ENCODE data around the gene ZNF880. TPM values are rescaled to one million over a fixed set of nuclear protein-coding genes. Genes with fewer than 3 reads are reported as not detected.

The ZNF880 gene
- total RNA-seq (2011; cell fraction: chromatin; rRNA removed; ENCODE audit: low replicate concordance): 1.4 and 1.6 TPM in 2 replicates
- total RNA-seq (2011; cell fraction: nucleolus; rRNA removed): 0.92 and 1.7 TPM in 2 replicates
- 0.76 and 1.0 TPM in 2 replicates for total RNA-seq (2011; cell fraction: nucleoplasm; rRNA removed)
- total RNA-seq (2014; rRNA removed): 0.29 TPM in 1 of 2 replicates, not detected in the other
- 0.41 and 0.51 TPM in 2 replicates for total RNA-seq (2014; rRNA removed; fragmentation: Illumina TruSeq; extraction: Trizol)
- 0.11 and 0.76 TPM in 2 replicates for total RNA-seq (2015; rRNA removed; fragmentation: Illumina TruSeq; extraction: Trizol)
- 0.40 and 0.47 TPM in 2 replicates for total RNA-seq (2021)
- 0.17 TPM in 1 of 2 replicates, not detected in the other for polyA plus RNA-seq (2011; rRNA removed)
- 0.30 TPM in 1 of 2 replicates, not detected in the other for polyA plus RNA-seq (2011; cell fraction: cytosol; rRNA removed)
- polyA plus RNA-seq (2011; cell fraction: nucleus; rRNA removed): 0.32 and 0.48 TPM in 2 replicates
- 0.68 and 0.72 TPM in 2 replicates for polyA plus RNA-seq (2012)
- polyA plus RNA-seq (2014; fragmentation: Illumina TruSeq; extraction: Trizol): 0.15 and 1.2 TPM in 2 replicates
- polyA plus RNA-seq (2014; fragmentation: Nextera tagmentation; extraction: Ambion mirVana): 1 to 10 TPM in 1 of 2 experiments, under 1 TPM in 1; 0.79 to 1.9 TPM
- polyA plus RNA-seq (2014; rRNA removed): 1.0 and 2.3 TPM in 2 replicates
- polyA minus RNA-seq (2011; rRNA and poly(A)+ RNA removed): 0.74 TPM in 1 of 2 replicates, not detected in the other
- polyA minus RNA-seq (2011; cell fraction: cytosol; rRNA and poly(A)+ RNA removed): not detected in 2 replicates
- polyA minus RNA-seq (2011; cell fraction: nucleus; rRNA and poly(A)+ RNA removed): 0.11 TPM in 1 of 2 replicates, not detected in the other
- Bru-seq, nascent RNA: percentile 33 among the genes with signal in this experiment
- percentile 31 among the genes with signal in this experiment for BruChase-seq, experiment 1, labeled RNA remaining after a 2-hour chase
- percentile 33 among the genes with signal in this experiment for BruChase-seq, experiment 2, labeled RNA remaining after a 6-hour chase
- long read RNA-seq, experiment 1: 0 reads
- long read RNA-seq, experiment 2: 0 reads
- long read RNA-seq, experiment 3, partial matches to known transcripts: 0 of 2 reads
- long read RNA-seq, experiment 3, other reads (novel, unspliced or antisense): 0 of 2 reads

DNA sequence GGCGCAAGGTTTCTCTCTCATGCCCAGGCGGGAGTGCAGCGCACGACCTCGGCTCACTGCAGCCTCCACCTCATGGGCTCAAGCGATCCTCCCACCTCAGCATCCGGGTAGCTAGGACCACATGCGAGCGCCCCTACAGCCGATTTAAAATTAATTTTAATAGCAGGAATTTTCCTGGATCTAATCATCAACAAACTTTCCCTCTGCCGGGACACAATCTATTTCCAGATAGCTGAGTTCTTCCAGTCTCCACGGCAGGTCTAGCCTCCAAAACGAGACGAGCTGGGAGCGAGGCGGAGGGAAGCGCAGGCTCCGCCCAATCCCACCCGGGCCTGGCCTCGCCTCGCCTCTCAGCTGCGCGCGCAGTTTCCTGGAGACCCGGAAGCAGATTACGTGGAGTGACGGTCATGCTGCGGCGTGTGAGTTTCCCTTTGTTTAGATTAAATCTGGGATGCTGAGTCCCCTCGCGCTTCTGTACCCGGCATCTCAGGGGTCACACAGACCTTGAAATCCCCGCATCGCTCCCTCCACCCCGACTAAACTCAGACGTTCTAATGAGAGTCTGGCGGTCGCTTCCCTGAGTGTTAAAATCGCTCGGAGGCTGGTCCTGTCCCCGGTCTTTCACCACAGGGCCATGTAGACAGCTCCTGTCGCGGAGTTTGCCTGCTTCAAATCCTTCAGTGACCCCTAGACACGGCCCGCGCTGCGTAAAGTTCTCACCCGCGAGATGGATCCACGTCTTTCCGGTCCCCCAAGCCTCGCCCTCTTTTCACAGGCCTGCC is at the start of gene ZNF880:
ZNF880 (plus strand) TSS at position 365 of the 782 bp plus-strand sequence; CDS start at position 408, 43 bp downstream.
- Histone ChIP-seq H4K20me1 (replicated peaks; ENCODE audit: control insufficient read depth, insufficient read depth, low read length) (no peaks in the 10 kb centered on the region), H3K79me2 (ENCODE audit: control insufficient read depth, insufficient read depth, low read length) (no peaks in the 10 kb centered on the region), H3K9me3 (replicated peaks; ENCODE audit: control insufficient read depth, insufficient read depth, low read depth, low read length) (no peaks in the 10 kb centered on the region; the same call in 1 of the 2 replicates), H3K4me3 (peak within 1 kb of the TSS; percentile 23), H3K36me3 (ENCODE audit: control insufficient read depth, insufficient read depth, low read length) (no peaks in the 10 kb centered on the region), H3K9me1 (ENCODE audit: control insufficient read depth, insufficient read depth, low read length) (no peaks in the 10 kb centered on the region), H3K4me1 (replicated peaks in 1 of 2; ENCODE audit: control insufficient read depth in 2 of 2, insufficient read depth in 2 of 2, low read length in 2 of 2) (no peaks in the 10 kb centered on the region), H3K4me2 (ENCODE audit: insufficient read depth, low read length) (no peak within 1 kb of the TSS), H2AFZ (ENCODE audit: low read depth, low read length) (no peak within 1 kb of the TSS), H3K9ac (ENCODE audit: insufficient read depth in 1 of 2, low read depth in 2 of 2, low read length in 2 of 2) (no peak within 1 kb of the TSS), H3K27me3 (ENCODE audit: control insufficient read depth in 2 of 2, insufficient read depth in 2 of 2, low read length in 2 of 2) (no peaks in the 10 kb centered on the region), H3K27ac (ENCODE audit: extremely low read depth, low read depth, low read length) (no peak within 1 kb of the TSS)
- DNase-seq (ENCODE audit: extremely low read depth in 1 of 4, low spot score in 3 of 4): peak; percentile 22 to 41 (median 30)
- in situ Hi-C loops (cut with MboI) (no loop called here), intact Hi-C loops (cut with micrococcal nuclease) (no loop called here)
- WGBS (ENCODE audit: insufficient coverage, low coverage, missing lambda C conversion rate): 20% methylated on average over 50 of the region's 52 CpGs
- ATAC-seq: peak; percentile 37; the same call in 1 of the 3 replicates
- ChIA-PET CTCF (ENCODE audit: low intra/inter-chr PET ratio) (no interaction called here), POLR2A (no interaction called here)
- BruUV-seq (replicated peaks): TSS peak; percentile 44
- no peak for FAIRE-seq
- TF ChIP-seq, protein P1, sequence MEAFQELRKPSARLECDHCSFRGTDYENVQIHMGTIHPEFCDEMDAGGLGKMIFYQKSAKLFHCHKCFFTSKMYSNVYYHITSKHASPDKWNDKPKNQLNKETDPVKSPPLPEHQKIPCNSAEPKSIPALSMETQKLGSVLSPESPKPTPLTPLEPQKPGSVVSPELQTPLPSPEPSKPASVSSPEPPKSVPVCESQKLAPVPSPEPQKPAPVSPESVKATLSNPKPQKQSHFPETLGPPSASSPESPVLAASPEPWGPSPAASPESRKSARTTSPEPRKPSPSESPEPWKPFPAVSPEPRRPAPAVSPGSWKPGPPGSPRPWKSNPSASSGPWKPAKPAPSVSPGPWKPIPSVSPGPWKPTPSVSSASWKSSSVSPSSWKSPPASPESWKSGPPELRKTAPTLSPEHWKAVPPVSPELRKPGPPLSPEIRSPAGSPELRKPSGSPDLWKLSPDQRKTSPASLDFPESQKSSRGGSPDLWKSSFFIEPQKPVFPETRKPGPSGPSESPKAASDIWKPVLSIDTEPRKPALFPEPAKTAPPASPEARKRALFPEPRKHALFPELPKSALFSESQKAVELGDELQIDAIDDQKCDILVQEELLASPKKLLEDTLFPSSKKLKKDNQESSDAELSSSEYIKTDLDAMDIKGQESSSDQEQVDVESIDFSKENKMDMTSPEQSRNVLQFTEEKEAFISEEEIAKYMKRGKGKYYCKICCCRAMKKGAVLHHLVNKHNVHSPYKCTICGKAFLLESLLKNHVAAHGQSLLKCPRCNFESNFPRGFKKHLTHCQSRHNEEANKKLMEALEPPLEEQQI (IDR thresholded peaks at IDR 0.05): no peak
- TF ChIP-seq, protein P2, sequence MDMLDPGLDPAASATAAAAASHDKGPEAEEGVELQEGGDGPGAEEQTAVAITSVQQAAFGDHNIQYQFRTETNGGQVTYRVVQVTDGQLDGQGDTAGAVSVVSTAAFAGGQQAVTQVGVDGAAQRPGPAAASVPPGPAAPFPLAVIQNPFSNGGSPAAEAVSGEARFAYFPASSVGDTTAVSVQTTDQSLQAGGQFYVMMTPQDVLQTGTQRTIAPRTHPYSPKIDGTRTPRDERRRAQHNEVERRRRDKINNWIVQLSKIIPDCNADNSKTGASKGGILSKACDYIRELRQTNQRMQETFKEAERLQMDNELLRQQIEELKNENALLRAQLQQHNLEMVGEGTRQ (CRISPR knock-in tag; IDR thresholded peaks at IDR 0.05): no peak
- peak; percentile 21; the same call in 1 of the 2 replicates for TF ChIP-seq L3MBTL2 (IDR thresholded peaks at IDR 0.05)
- no peak for TF ChIP-seq ARNT (IDR thresholded peaks at IDR 0.05)
- TF ChIP-seq, protein P3, sequence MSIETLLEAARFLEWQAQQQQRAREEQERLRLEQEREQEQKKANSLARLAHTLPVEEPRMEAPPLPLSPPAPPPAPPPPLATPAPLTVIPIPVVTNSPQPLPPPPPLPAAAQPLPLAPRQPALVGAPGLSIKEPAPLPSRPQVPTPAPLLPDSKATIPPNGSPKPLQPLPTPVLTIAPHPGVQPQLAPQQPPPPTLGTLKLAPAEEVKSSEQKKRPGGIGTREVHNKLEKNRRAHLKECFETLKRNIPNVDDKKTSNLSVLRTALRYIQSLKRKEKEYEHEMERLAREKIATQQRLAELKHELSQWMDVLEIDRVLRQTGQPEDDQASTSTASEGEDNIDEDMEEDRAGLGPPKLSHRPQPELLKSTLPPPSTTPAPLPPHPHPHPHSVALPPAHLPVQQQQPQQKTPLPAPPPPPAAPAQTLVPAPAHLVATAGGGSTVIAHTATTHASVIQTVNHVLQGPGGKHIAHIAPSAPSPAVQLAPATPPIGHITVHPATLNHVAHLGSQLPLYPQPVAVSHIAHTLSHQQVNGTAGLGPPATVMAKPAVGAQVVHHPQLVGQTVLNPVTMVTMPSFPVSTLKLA (conservative IDR thresholded peaks at IDR 0.05): no peak
- TF ChIP-seq RBFOX2 (IDR thresholded peaks at IDR 0.05; ENCODE audit: low read depth, low read length): peak; percentile 42
- no peak for TF ChIP-seq NBN (IDR thresholded peaks at IDR 0.05; ENCODE audit: low read depth)
- TF ChIP-seq TSC22D4 (tag; IDR thresholded peaks at IDR 0.05): no peak
- TF ChIP-seq ZC3H4 (CRISPR knock-in tag; IDR thresholded peaks at IDR 0.05; ENCODE audit: borderline replicate concordance): no peak
- no peak for TF ChIP-seq TEAD4 (IDR thresholded peaks at IDR 0.05; ENCODE audit: low read length)
- TF ChIP-seq TEAD4 (CRISPR knock-in tag; IDR thresholded peaks at IDR 0.05; ENCODE audit: borderline replicate concordance): no peak
- TF ChIP-seq NRF1 (conservative IDR thresholded peaks at IDR 0.05 in 1 of 2, IDR thresholded peaks at IDR 0.05 in 1 of 2): peak; percentile 25 to 44; a peak in 2 of 4 replicates
- no peak for TF ChIP-seq GATA2 (CRISPR knock-in tag; IDR thresholded peaks at IDR 0.05)
